ENCODE data around the gene HRH3. TPM values are rescaled to one million over a fixed set of nuclear protein-coding genes. Genes with fewer than 3 reads are reported as not detected.

Gene HRH3
- total RNA-seq, 1 donor from 2014 or later = 0.21 TPM

DNA sequence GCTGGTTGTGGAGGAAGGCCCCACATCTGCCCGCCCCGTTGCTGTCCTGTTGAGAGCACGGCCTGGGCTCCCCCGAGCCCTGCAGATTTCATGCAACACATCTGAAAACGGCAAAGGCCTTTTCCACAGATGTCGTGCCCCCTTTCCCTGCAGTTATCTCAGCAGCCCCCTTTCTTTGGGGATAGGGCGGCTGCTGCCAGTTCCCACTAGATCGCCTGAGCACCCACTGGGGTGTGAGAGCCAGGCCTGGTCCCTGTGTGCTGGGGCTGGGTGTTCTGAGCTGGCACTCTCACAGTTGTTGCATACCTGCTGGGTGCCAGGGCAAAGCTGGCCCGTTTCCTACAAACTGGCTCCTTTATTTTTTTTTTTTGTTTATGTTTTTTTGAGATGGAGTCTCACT, 49.5 kb downstream of the HRH3 start:
- no peak for DNase-seq (ENCODE audit: low spot score in 2 of 2)
- peaks cover 27 to 62% of the 10 kb centered on the region in 2 donors for H3K36me3 ChIP-seq
- H3K4me1 ChIP-seq = no peaks in the 10 kb centered on the region
- TF ChIP-seq, protein P1, sequence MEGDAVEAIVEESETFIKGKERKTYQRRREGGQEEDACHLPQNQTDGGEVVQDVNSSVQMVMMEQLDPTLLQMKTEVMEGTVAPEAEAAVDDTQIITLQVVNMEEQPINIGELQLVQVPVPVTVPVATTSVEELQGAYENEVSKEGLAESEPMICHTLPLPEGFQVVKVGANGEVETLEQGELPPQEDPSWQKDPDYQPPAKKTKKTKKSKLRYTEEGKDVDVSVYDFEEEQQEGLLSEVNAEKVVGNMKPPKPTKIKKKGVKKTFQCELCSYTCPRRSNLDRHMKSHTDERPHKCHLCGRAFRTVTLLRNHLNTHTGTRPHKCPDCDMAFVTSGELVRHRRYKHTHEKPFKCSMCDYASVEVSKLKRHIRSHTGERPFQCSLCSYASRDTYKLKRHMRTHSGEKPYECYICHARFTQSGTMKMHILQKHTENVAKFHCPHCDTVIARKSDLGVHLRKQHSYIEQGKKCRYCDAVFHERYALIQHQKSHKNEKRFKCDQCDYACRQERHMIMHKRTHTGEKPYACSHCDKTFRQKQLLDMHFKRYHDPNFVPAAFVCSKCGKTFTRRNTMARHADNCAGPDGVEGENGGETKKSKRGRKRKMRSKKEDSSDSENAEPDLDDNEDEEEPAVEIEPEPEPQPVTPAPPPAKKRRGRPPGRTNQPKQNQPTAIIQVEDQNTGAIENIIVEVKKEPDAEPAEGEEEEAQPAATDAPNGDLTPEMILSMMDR (IDR thresholded peaks at IDR 0.05) = no peak
- intact Hi-C loops (cut with DNase I) = no loop called here
- no peaks in the 10 kb centered on the region for H3K9me3 ChIP-seq
- no peaks in the 10 kb centered on the region for H3K27me3 ChIP-seq
- H3K4me3 ChIP-seq = no peak overlapping the region
- H3K27ac ChIP-seq = no peak overlapping the region

DNA sequence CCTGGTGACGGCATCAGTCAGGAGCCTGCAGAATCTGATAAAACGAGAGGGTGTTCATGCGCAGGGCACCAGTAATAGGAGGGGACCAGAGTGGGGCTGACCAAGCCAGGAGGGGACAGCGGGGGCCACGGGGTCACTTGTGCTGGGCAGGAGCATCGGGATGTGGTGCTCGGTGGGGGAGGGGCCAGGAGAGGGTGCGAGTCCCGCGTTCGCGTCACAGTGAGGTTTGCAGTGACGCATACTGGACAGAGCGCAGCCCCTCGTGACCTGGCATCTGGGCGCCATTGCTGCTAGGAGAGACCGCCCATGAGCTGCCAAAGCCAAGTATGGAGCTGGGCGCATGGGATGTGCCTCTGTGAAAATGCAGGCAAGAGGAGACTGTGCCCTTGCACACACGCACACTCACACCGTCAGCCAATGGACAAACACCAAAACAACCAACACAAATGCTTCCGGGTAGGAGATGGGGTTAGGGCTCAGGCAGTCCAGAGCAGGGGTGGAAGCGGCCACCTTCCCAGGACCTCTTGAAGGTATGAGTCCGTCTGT, 51.1 kb downstream of the HRH3 start:
- H3K36me3 ChIP-seq = peaks cover 29 to 62% of the 10 kb centered on the region in 2 donors
- H3K27ac ChIP-seq = no peak overlapping the region
- no peak overlapping the region for H3K4me3 ChIP-seq
- intact Hi-C loops (cut with DNase I) = no loop called here
- H3K9me3 ChIP-seq = no peaks in the 10 kb centered on the region
- no peak for DNase-seq (ENCODE audit: low spot score in 2 of 2)
- TF ChIP-seq, protein P1 (IDR thresholded peaks at IDR 0.05) = no peak
- H3K4me1 ChIP-seq = no peaks in the 10 kb centered on the region
- no peaks in the 10 kb centered on the region for H3K27me3 ChIP-seq

DNA sequence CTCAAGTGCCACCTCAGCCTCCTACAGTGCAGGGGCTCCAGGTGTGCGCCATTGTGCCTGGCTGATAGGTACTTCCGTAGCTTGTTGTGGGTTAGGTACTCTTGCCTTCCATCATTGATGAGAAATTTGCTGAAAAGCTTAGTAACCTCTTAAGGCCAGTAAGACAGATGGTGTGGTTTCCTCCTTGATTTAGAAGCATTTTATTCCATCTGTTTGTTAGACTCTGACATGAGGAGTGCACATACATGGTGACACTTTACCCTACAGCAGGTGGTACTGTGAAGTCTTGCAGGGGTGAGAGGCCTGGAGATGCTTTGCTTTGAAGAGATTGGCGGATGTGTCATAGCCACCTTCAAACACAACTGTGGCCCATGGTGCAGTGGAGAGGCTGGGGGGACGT, 52.0 kb downstream of the HRH3 start:
- Histone ChIP-seq H3K27me3 (no peaks in the 10 kb centered on the region), H3K27ac (no peak overlapping the region), H3K4me1 (no peaks in the 10 kb centered on the region), H3K9me3 (no peaks in the 10 kb centered on the region), H3K4me3 (no peak overlapping the region), H3K36me3 (peaks cover 34 to 66% of the 10 kb centered on the region in 2 donors)
- intact Hi-C loops (cut with DNase I) = no loop called here
- no peak for DNase-seq (ENCODE audit: low spot score in 2 of 2)
- TF ChIP-seq, protein P1 (IDR thresholded peaks at IDR 0.05) = no peak

DNA sequence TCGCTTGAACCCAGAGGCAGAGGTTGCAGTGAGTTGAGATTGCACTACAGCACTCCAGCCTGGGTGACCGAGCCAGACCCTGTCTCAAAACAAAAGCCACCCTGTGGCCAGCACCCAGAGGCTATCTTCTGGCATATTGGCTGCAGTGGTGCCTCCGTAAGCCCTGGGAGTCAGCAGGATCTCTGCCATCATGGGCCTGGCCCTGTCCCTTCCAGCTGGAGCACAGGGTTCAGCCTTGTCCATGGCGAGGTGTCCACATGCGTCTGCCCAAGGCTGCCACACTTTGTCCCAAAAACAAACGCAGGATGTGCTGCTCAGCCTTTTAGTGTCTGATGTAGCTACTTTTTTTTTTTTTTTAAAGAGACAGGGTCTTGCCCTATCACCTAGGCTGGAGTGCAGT, 52.6 kb downstream of the HRH3 start:
- no peaks in the 10 kb centered on the region for H3K9me3 ChIP-seq
- H3K36me3 ChIP-seq = peaks cover 37 to 66% of the 10 kb centered on the region in 2 donors
- H3K4me3 ChIP-seq = no peak overlapping the region
- H3K27ac ChIP-seq = no peak overlapping the region
- TF ChIP-seq, protein P1 (IDR thresholded peaks at IDR 0.05) = no peak
- intact Hi-C loops (cut with DNase I) = no loop called here
- H3K4me1 ChIP-seq = no peaks in the 10 kb centered on the region
- no peaks in the 10 kb centered on the region for H3K27me3 ChIP-seq
- DNase-seq (ENCODE audit: low spot score in 2 of 2) = no peak

DNA sequence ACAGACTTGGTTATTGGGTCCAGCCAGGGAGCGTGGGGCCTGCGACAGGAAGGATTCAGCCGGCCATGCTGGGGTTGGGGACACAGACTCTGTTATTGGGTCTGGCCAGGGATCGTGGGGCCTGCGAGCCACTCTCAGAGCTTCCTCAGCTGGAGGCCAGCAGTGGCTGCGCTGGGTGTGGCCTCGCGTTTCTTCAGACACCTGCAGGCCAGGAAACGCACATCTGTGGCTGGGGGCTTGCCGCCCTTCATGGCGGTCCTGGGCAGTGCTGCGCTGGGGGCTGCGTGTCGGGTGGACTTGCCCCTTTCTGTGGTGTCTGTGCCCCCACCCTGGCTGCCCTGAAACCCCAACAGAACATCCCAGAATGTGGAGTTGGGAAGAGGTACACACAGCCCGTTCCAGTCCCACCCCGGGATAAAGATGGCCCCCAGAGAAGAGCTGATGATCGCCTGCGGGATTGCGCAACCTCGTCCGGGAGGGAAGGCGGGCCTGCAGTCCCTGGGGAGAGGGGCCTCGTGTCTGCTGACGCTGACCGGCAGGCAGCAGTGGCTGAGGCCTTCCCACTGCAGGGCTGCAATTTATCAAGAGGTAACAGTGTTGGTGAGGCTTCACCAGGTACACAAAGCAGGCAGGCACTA, 54.2 kb downstream of the HRH3 start:
- H3K4me1 ChIP-seq = no peaks in the 10 kb centered on the region
- peaks cover 49 to 81% of the 10 kb centered on the region in 2 donors for H3K36me3 ChIP-seq
- no peak overlapping the region for H3K27ac ChIP-seq
- no peak overlapping the region for H3K4me3 ChIP-seq
- H3K9me3 ChIP-seq = no peaks in the 10 kb centered on the region
- intact Hi-C loops (cut with DNase I) = no loop called here
- TF ChIP-seq, protein P1 (IDR thresholded peaks at IDR 0.05) = no peak
- no peaks in the 10 kb centered on the region for H3K27me3 ChIP-seq
- no peak for DNase-seq (ENCODE audit: low spot score in 2 of 2)

Other genes with a start within 250 kb of the HRH3 start
- gene TAF4, start 154.4 kb downstream of the HRH3 start, total RNA-seq = 166 TPM
- 27.6 TPM for gene LSM14B, start 97.8 kb downstream of the HRH3 start, total RNA-seq
- 301 TPM for gene PSMA7, start 76.9 kb downstream of the HRH3 start, total RNA-seq
- gene SS18L1, start 76.5 kb downstream of the HRH3 start, total RNA-seq = 39.8 TPM
- gene MTG2, start 37.2 kb downstream of the HRH3 start, total RNA-seq = 14.5 TPM
- gene OSBPL2, start 18.2 kb upstream of the HRH3 start, total RNA-seq = 25.0 TPM
- 236 TPM for gene ADRM1, start 82.7 kb upstream of the HRH3 start, total RNA-seq
- 469 TPM for gene LAMA5, start 147.0 kb upstream of the HRH3 start, total RNA-seq
- gene RPS21, start 166.8 kb upstream of the HRH3 start, total RNA-seq = 1,828 TPM
- gene CABLES2, start 187.0 kb upstream of the HRH3 start, total RNA-seq = 0.43 TPM
- not detected for gene RBBP8NL, start 207.3 kb upstream of the HRH3 start, total RNA-seq

Measured in ascending aorta (tissue), 2 donors.